Pancreas (tissue), 10 donors: ENCODE results near the gene FAAP100. TPM values are rescaled to one million over a fixed set of nuclear protein-coding genes. Genes with fewer than 3 reads are reported as not detected.
A peak's percentile ranks its signal among the peaks of the same experiment; 100 is the strongest.

Source experiments
- ATAC-seq, 4 donors: fragments of 200-7000 bp; cut with Tn5 transposase; one replicate each; pipeline versions ENCODE4 v1.8.0 to v1.9.1; 2020; ENCODE audit warnings: mild to moderate bottlenecking in 4 of 4, moderate library complexity in 4 of 4
- DNase-seq, 6 donors: peaks; one replicate each; pipeline ENCODE4 v3.0.0-alpha.2; 2020
- FAIRE-seq: peaks from 2 replicates; lab custom pipeline; 2012; peaks lifted over from hg19 to GRCh38; lab: Jason Lieb, UNC
- H3K27ac ChIP-seq, 4 donors: fragments of 200-600 bp; sonication (generic); 1 replicate in 3 of 4; 2 replicates in 1 of 4; pipeline versions ENCODE4 v1.5.0 to v1.8.0; 2020
- H3K27me3 ChIP-seq, 4 donors: fragments of 200-600 bp; one replicate each; pipeline ENCODE4 v1.8.0; 2021
- H3K36me3 ChIP-seq, 3 donors: fragments of 200-600 bp; sonication (generic) in 1 of 3; one replicate each; pipeline versions ENCODE4 v1.5.0 to v1.8.0; 2020 to 2021
- H3K4me1 ChIP-seq, 3 donors: fragments of 200-600 bp; one replicate each; pipeline ENCODE4 v1.8.0; 2021
- H3K4me3 ChIP-seq, 4 donors: fragments of 200-600 bp; sonication (generic) in 2 of 4; one replicate each; pipeline versions ENCODE4 v1.5.0 to v1.8.0; 2020 to 2021
- H3K9me3 ChIP-seq, 4 donors: fragments of 200-600 bp; one replicate each; pipeline ENCODE4 v1.8.0; 2021
- WGBS, 2 donors: extraction: QIAGEN DNeasy Blood & Tissue Kit; methylation state at CpG; one replicate each; pipeline ENCODE4 v1.1.7; 2013; 5-methylcytosine and 5-hydroxymethylcytosine counted together
- intact Hi-C, 3 donors: fragments of 100-400 bp; cut with DNase I; formaldehyde crosslinking; loops; one replicate each; pipeline versions ENCODE4 v1.11.1 to v1.14.2; 2022
- polyA plus RNA-seq, 2 donors: library from polyadenylated mRNA; stranded (reverse); fragments of 200-250 nt; gene quantifications; one replicate each; pipeline ENCODE4 v1.2.3, GENCODE V29; 2013
- total RNA-seq, 6 donors: library from RNA; stranded (reverse); fragmentation: NEBNext Ultra II Directional in 4 of 6; extraction: Animal tissue kit (Norgen Biotek cat#: 25700) in 4 of 6; gene quantifications; one replicate each; pipeline versions ENCODE4 v1.2.1 to v1.2.4, GENCODE V29; 2021 to 2023
- TF ChIP-seq, protein P1 (sequence below), 4 donors: fragments of 200-600 bp; sonication (generic) in 3 of 4; IDR thresholded peaks; one replicate each; pipeline versions ENCODE4 v1.5.0 to v1.8.0; 2021; ENCODE audit warnings: antibody characterized with exemption in 4 of 4
- donor health status: healthy with polysubstance abuse.
- donor health status: DM: no; HTN: no; CAD: no; lungs with moderate emphysema.
- donor health status: DM: no; HTN: no; CAD: no.
- donor health status: control.
- donor health status: control.
- donor health status: Bipolar disorder and iron deficiency.
- donor health status: DM: yes; HTN: yes; CAD: no.
- donor health status: DM: no; HTN: no; CAD: no.
- donor health status: DM: no; HTN: no; CAD: no.
- donor health status: DM: yes; HTN: yes; CAD: no.

Gene FAAP100
- total and polyA plus RNA-seq, 8 donors = 9.4 to 66.0 (median 14.8) TPM

DNA sequence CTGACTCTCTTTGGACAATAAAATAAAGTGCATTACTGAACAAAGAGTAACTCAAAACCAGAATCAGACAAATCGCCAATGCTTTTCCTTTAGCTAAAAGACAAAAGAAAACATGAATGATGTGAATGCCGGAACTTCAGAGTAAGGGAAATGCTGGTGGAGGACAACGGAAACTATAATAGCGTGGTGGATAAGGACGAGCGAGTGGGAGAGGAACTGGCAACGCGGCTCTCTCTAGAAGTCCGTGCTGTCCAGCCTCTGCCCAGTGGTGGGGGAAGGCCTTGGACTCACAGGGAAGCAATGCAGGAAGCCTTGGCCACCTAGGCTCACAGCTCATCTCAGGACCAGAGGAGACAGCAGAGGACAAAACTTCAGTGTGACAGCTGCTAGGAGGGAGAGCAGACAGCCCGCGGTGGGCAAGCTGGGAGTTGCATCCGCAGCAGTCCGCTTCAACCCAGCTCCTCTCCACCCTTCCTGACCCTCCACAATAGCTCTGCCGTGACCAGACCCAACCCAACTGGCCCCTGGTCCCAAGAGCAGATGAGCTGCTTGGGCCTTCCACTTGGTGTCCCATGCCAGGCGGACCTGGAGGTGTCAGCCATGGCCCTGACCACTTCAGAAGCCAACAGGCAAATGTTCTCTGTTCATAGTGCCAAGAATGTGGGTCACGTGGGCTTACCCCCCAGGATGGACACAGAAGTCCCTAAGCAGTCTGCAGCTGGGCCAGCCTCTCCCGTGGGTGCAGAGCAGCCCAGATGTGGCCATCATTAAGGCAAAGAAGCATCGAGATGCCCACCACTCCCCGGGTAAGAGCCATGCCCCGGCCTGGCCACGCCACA is 5.3 kb upstream of the FAAP100 start:
- no peak for FAIRE-seq
- 85 to 91% methylated on average over 21 of the region's 21 CpGs for WGBS, 2 donors
- intact Hi-C loops = no loop called here
- no peak for DNase-seq
- TF ChIP-seq, protein P1, sequence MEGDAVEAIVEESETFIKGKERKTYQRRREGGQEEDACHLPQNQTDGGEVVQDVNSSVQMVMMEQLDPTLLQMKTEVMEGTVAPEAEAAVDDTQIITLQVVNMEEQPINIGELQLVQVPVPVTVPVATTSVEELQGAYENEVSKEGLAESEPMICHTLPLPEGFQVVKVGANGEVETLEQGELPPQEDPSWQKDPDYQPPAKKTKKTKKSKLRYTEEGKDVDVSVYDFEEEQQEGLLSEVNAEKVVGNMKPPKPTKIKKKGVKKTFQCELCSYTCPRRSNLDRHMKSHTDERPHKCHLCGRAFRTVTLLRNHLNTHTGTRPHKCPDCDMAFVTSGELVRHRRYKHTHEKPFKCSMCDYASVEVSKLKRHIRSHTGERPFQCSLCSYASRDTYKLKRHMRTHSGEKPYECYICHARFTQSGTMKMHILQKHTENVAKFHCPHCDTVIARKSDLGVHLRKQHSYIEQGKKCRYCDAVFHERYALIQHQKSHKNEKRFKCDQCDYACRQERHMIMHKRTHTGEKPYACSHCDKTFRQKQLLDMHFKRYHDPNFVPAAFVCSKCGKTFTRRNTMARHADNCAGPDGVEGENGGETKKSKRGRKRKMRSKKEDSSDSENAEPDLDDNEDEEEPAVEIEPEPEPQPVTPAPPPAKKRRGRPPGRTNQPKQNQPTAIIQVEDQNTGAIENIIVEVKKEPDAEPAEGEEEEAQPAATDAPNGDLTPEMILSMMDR (IDR thresholded peaks at IDR 0.05) = no peak
- peaks cover 0 to 7% (median 0%) of the 10 kb centered on the region in 3 donors for H3K4me1 ChIP-seq
- no peak overlapping the region for H3K27ac ChIP-seq
- H3K27me3 ChIP-seq = no peaks in the 10 kb centered on the region
- H3K4me3 ChIP-seq = no peak overlapping the region
- H3K9me3 ChIP-seq = no peaks in the 10 kb centered on the region
- H3K36me3 ChIP-seq = peaks cover 0 to 14% (median 13%) of the 10 kb centered on the region in 3 donors
- ATAC-seq = no peak

DNA sequence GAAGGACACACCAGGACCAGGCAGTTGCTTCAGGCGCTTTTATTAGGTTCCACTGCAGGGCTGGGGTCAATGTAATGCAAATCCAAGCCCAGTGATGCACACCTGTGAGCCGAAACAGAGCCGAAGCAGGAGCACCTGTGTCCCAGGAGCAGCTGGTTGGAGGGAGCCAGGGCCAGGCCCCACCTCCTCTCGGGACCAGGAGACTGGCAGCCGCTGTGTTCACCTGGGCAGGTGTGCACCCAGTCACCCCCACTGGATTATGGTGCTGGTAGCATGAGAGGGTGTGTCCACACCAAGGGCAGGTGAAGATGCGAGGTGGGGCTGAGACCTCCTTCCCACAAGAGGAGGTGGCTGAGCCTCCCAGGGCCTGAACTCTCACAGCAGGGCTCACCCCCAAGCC is 4.7 kb upstream of the FAAP100 start:
- DNase-seq (no peak), FAIRE-seq (no peak), ATAC-seq (no peak)
- Histone ChIP-seq H3K4me1 (peaks cover 0 to 7% (median 0%) of the 10 kb centered on the region in 3 donors), H3K27me3 (no peaks in the 10 kb centered on the region), H3K27ac (no peak overlapping the region), H3K9me3 (no peaks in the 10 kb centered on the region), H3K4me3 (no peak overlapping the region), H3K36me3 (peaks cover 0 to 14% (median 13%) of the 10 kb centered on the region in 3 donors)
- WGBS, 2 donors = 84% methylated on average over 6 of the region's 6 CpGs
- TF ChIP-seq, protein P1 (IDR thresholded peaks at IDR 0.05) = no peak
- intact Hi-C loops = no loop called here

DNA sequence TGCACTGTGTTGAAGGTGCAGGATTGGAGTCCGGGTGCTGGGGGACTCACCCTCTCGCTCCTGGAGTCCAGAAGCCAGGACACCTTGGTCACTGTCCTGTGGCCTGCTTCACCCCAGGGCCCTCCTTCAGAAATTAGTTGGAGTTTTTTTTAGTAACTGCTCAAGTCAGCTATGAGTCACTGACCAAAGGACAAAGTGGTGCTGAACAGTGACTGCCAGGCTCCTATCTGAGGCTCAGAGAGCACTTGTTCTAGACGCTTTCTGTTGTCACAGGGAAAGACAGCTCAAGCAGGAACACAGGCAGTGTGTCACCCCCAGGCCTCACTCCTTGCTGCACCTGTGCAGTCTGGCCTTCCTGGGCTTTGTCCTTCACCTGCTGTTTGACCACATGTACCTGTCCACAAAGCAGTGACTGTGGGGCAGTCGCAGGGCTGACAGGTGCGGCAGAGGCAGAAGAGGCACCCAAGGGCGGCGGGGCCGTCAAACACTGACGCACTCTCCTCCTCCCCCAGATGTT is 4.1 kb upstream of the FAAP100 start:
- WGBS, 2 donors = 89 to 90% methylated on average over 9 of the region's 9 CpGs
- TF ChIP-seq, protein P1 (IDR thresholded peaks at IDR 0.05) = no peak
- no peak overlapping the region for H3K4me3 ChIP-seq
- ATAC-seq (no peak), FAIRE-seq (no peak), DNase-seq (peak in 1 of 6 donors; percentile 15)
- intact Hi-C loops = no loop called here
- no peaks in the 10 kb centered on the region for H3K9me3 ChIP-seq
- H3K27ac ChIP-seq = no peak overlapping the region
- H3K27me3 ChIP-seq = no peaks in the 10 kb centered on the region
- H3K4me1 ChIP-seq = peaks cover 0 to 8% (median 0%) of the 10 kb centered on the region in 3 donors
- H3K36me3 ChIP-seq = peaks cover 0 to 14% (median 13%) of the 10 kb centered on the region in 3 donors

DNA sequence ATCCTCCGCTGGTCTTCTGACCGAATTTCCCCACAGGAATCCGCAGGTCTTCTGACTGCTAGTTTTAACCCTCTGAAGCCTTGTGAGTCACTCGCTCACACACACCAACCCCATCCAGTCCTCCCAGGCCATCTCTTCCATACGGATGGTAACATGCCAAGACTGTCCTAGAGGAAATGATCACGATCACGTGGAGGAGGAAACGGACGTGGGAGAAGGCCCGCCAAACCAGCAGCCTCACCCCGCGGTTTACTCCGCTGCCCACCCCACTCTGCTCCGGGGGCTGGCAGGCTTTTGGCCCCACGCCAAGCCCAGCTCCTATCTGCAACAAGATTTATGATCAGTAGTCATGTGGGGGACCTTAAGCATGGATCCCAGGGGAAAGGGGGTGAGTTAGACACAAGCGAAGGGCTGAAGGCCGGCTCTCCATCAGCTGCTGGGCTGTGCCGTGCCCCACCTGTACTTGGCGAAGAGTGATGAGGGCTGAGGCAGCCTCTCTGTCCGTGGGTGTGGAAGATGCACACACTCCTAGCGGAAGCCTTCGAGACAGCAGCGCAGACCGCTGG is 1.5 kb upstream of the FAAP100 start:
- FAIRE-seq = no peak
- WGBS, 2 donors = 35% methylated on average over 22 to 24 of the region's 24 CpGs
- TF ChIP-seq, protein P1 (IDR thresholded peaks at IDR 0.05) = no peak

More for the DNA sequence above, 1.5 kb upstream of the FAAP100 start:
- Histone ChIP-seq H3K36me3 (peaks cover 0 to 8% (median 8%) of the 10 kb centered on the region in 3 donors), H3K4me3 (peak overlapping the region in 2 of 4 donors; percentile 89 to 95), H3K4me1 (peaks cover 0 to 12% (median 6%) of the 10 kb centered on the region in 3 donors), H3K27ac (peak overlapping the region; percentile 36 to 81 (median 72)), H3K9me3 (no peaks in the 10 kb centered on the region), H3K27me3 (no peaks in the 10 kb centered on the region)
- ATAC-seq (peak in 1 of 4 donors; percentile 2), DNase-seq (peak in 3 of 6 donors; percentile 60 to 75 (median 72))
- intact Hi-C loops = no loop called here
